LNCAP (cell line): ENCODE results near the gene STK38L.

ENCODE experiments used
- CTCF ChIP-seq: fragments of 450-650 bp; IDR thresholded peaks from 2 replicates; pipeline ENCODE4 v1.5.1; 2017; ENCODE audit warnings: mild to moderate bottlenecking

STK38L gene

DNA sequence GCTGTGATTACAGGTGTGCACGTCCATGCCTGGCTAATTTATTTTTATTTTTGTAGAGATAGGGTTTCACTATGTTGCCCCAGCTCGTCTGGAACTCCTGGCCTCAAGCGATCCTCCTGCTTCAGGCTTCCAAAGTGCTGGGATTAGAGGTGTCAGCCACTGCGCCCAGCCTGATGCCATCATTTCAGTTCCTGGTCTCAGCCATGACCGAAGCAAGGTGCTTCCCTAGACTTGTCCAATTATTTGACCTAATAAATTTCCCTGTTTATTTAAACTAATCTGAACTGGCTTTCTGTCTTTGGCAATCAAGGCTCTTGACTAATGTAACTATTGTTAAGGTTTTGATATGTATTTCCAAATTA is 24.4 kb upstream of the STK38L start:
- no peak for TF ChIP-seq CTCF

DNA sequence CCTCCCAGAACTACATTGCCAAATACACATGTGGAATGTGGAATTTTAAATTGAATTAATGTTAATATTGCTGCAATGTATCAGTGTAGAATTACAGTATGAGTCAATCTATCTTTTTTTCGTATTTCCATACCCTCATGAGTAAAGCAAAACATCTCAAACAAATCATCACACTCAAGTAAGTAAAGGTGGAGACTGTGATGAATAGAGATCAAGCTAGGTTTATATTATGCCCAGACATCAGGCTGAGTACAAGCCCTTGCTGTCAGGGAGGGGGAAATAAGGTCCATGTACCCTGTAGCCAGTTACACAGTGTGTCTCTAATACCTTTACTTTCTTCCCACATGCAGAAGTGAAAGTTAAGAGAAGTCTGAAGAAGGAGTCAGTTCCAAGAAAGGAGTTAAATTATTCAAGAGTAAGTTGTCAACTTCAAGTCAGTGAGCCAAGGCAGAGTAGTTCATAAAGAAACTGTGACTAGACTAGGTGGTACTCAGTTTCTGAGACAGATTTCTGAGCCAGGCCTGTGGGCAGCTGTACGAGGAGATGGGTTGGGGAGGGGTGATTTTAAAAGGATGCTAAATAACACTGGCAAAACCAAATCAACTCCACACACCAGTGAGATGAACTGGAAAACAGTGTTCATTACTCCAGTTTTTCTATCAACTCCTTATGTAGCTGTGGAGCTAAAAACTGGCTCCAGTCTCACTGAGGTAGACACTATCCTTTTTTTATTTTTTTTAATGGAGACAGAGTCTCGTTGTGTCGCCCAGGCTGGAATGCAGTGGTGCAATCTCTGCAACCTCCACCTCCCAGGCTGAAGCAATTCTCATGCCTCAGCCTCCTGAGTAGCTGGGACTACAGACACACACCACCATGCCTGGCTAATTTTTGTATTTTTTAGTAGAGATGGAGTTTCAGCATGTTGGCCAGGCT is 23.8 kb upstream of the STK38L start:
- no peak for TF ChIP-seq CTCF

GRCh38 chr12:27220988-27221345 is 23.1 kb upstream of the STK38L start:
- TF ChIP-seq CTCF, result no peak

GRCh38 chr12:27221625-27222387 is 22.3 kb upstream of the STK38L start:
- no peak for TF ChIP-seq CTCF

DNA sequence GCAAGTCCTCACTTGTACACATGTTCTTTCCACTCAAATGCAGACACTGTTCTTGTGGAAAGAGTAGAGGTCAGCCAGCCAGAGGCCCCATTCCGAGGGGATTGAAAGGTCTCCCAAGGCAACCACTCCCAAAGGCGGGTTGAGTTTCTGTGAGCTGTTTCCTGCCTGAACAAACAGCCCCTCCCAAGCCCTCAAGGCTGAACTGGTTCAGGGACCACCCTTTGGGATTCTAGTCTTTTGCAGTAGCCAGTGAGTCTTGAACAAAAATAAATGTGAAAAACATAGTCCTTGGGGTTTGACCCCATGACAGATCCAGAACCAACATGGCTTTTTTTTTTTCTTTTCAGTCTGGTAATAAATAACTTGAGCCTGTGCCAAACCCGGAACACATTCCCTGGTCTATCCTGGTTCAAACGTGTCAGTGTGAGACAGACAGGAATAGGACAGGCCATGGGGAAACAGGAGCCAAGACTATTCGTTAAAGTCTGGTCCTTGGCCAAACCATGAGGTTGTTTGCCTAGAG is 17.6 kb upstream of the STK38L start:
- TF ChIP-seq CTCF, result no peak

GRCh38 chr12:27229367-27229766 is 14.7 kb upstream of the STK38L start:
- TF ChIP-seq CTCF, result no peak

DNA sequence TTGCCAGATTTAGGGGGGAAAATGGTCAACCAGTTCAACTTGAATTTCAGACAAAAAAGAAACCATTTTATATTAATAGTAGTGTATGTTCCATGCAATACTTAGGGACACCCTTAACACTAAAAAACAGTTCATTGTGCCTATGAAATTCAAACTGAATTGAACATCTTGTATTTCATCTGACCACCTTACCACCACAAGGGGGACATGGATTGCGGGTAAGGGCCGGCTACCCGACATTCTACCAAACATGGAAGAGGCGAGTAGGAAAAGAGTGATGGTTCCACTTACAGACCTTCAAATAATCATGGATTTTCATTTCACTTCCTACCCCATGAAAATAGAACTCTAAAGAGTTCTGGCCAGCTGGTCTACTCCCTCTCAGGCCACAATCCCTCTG is 10.3 kb upstream of the STK38L start:
- TF ChIP-seq CTCF, result no peak
